WTC11 (cell line): ENCODE data around the gene SMOC2. TPM values are rescaled to one million over a fixed set of nuclear protein-coding genes. Genes with fewer than 3 reads are reported as not detected.

Experiments used
- ATAC-seq: fragments of 200-7000 bp; cut with Tn5 transposase; 2 replicates; pipeline ENCODE4 v1.10.0; 2021; ENCODE audit warnings: mild to moderate bottlenecking, moderate library complexity
- CTCF ChIA-PET: fragments of 300-600 bp; sonication (Branson Sonifier 250); formaldehyde crosslinking; loops from one replicate; lab custom pipeline; 2021; ENCODE audit warnings: antibody characterized with exemption; lab: Charles Lee
- POLR2A ChIA-PET: fragments of 350-600 bp; sonication (Branson Sonifier 250); formaldehyde crosslinking; loops from one replicate; lab custom pipeline; 2021; ENCODE audit warnings: antibody characterized with exemption; lab: Charles Lee
- DNase-seq: peaks from one replicate; pipeline ENCODE4 v3.0.0; 2021; ENCODE audit warnings: low spot score
- H3K27ac Mint-ChIP-seq: 2 replicates; pipeline ENCODE4 v1.8.0; 2021; ENCODE audit warnings: mixed read lengths
- H3K27me3 Mint-ChIP-seq: 2 replicates; pipeline ENCODE4 v1.8.0; 2021; ENCODE audit warnings: low read depth, mild to moderate bottlenecking, moderate library complexity, mixed read lengths
- H3K36me3 Mint-ChIP-seq: 2 replicates; pipeline ENCODE4 v1.8.0; 2021; ENCODE audit warnings: mixed read lengths
- H3K4me1 Mint-ChIP-seq: 2 replicates; pipeline ENCODE4 v1.8.0; 2022; ENCODE audit warnings: mixed read lengths
- H3K4me3 Mint-ChIP-seq: 2 replicates; pipeline ENCODE4 v1.8.0; 2021; ENCODE audit warnings: mild to moderate bottlenecking, moderate library complexity, mixed read lengths
- H3K9me3 Mint-ChIP-seq: 2 replicates; pipeline ENCODE4 v1.8.0; 2021; ENCODE audit warnings: mixed read lengths
- ARID4B ChIP-seq: sonication (generic); formaldehyde crosslinking; IDR thresholded peaks from 2 replicates; pipeline ENCODE4 v1.8.0; 2023; ENCODE audit warnings: missing genetic modification reagents, mild to moderate bottlenecking, borderline replicate concordance
- ATF1 ChIP-seq: sonication (generic); formaldehyde crosslinking; IDR thresholded peaks from 2 replicates; pipeline ENCODE4 v1.8.1; 2023; ENCODE audit warnings: mild to moderate bottlenecking, moderate library complexity, missing genetic modification reagents
- ATF3 ChIP-seq: sonication (generic); formaldehyde crosslinking; conservative IDR thresholded peaks from 2 replicates; pipeline ENCODE4 v1.8.1; 2022; ENCODE audit warnings: mild to moderate bottlenecking, missing genetic modification reagents
- FOXJ3 ChIP-seq: sonication (generic); formaldehyde crosslinking; IDR thresholded peaks from 2 replicates; pipeline ENCODE4 v1.9.0; 2021; ENCODE audit warnings: missing genetic modification reagents, mild to moderate bottlenecking, borderline replicate concordance
- IRF2 ChIP-seq: sonication (generic); formaldehyde crosslinking; IDR thresholded peaks from 2 replicates; pipeline ENCODE4 v1.8.0; 2022; ENCODE audit warnings: low read depth, missing genetic modification reagents, borderline replicate concordance
- NFATC4 ChIP-seq: fragments of 250-450 bp; sonication (Bioruptor Pico); IDR thresholded peaks from 2 replicates; pipeline ENCODE4 v1.9.0; 2021; ENCODE audit warnings: mild to moderate bottlenecking
- NFYB ChIP-seq: sonication (generic); formaldehyde crosslinking; conservative IDR thresholded peaks from 2 replicates; pipeline ENCODE4 v1.8.0; 2022; ENCODE audit warnings: low read depth, missing genetic modification reagents
- NR3C1 ChIP-seq: sonication (generic); formaldehyde crosslinking; conservative IDR thresholded peaks from 2 replicates; pipeline ENCODE4 v1.8.1; 2023; ENCODE audit warnings: low read depth, mild to moderate bottlenecking, missing genetic modification reagents
- RORB ChIP-seq: fragments of 250-450 bp; sonication (Bioruptor Pico); IDR thresholded peaks from 2 replicates; pipeline ENCODE4 v1.9.0; 2021; ENCODE audit warnings: mild to moderate bottlenecking
- TCF7 ChIP-seq: sonication (generic); formaldehyde crosslinking; IDR thresholded peaks from 2 replicates; pipeline ENCODE4 v1.8.0; 2022; ENCODE audit warnings: mild to moderate bottlenecking, low read depth, missing genetic modification reagents, moderate library complexity
- TEAD4 ChIP-seq: sonication (generic); formaldehyde crosslinking; IDR thresholded peaks from 2 replicates; pipeline ENCODE4 v1.8.0; 2022; ENCODE audit warnings: mild to moderate bottlenecking, missing genetic modification reagents
- USF2 ChIP-seq: sonication (generic); formaldehyde crosslinking; IDR thresholded peaks from 2 replicates; pipeline ENCODE4 v1.8.1; 2023; ENCODE audit warnings: mild to moderate bottlenecking, missing genetic modification reagents, moderate library complexity
- ZBTB43 ChIP-seq: sonication (generic); formaldehyde crosslinking; IDR thresholded peaks from 2 replicates; pipeline ENCODE4 v1.8.1; 2023; ENCODE audit warnings: mild to moderate bottlenecking, missing genetic modification reagents
- ZMAT4 ChIP-seq: fragments of 250-450 bp; sonication (Bioruptor Pico); IDR thresholded peaks from 2 replicates; pipeline ENCODE4 v1.9.0; 2021; ENCODE audit warnings: mild to moderate bottlenecking
- ZNF263 ChIP-seq: sonication (generic); formaldehyde crosslinking; IDR thresholded peaks from 2 replicates; pipeline ENCODE4 v1.8.1; 2022; ENCODE audit warnings: low read depth, mild to moderate bottlenecking, moderate library complexity, missing genetic modification reagents
- ZNF512 ChIP-seq: sonication (generic); formaldehyde crosslinking; IDR thresholded peaks from 2 replicates; pipeline ENCODE4 v1.8.1; 2022; ENCODE audit warnings: missing genetic modification reagents, borderline replicate concordance
- total RNA-seq: library from RNA; stranded (reverse); gene quantifications from 3 replicates; pipeline ENCODE4 v1.2.3, GENCODE V29; 2021
- TF ChIP-seq, protein P1 (sequence below): fragments of 250-450 bp; sonication (Bioruptor Pico); IDR thresholded peaks from 2 replicates; pipeline ENCODE4 v2.1.2; 2022; ENCODE audit warnings: mild to moderate bottlenecking, moderate library complexity
- TF ChIP-seq, protein P2 (sequence below): fragments of 250-450 bp; sonication (Bioruptor Pico); IDR thresholded peaks from 2 replicates; pipeline ENCODE4 v1.9.0; 2021; ENCODE audit warnings: mild to moderate bottlenecking
- TF ChIP-seq, protein P3 (sequence below): fragments of 250-450 bp; sonication (Bioruptor Pico); conservative IDR thresholded peaks from 2 replicates; pipeline ENCODE4 v1.9.0; 2021; ENCODE audit warnings: mild to moderate bottlenecking

Gene SMOC2
- total RNA-seq, 1 experiment from 2014 or later, result 3.9 TPM

- TF ChIP-seq ZMAT4, result no peak
- TF ChIP-seq IRF2, result no peak
- no peak for TF ChIP-seq FOXJ3
These were observed 135.4 kb downstream of the SMOC2 start (continued) for GRCh38 chr6:168576388-168576787.

DNA sequence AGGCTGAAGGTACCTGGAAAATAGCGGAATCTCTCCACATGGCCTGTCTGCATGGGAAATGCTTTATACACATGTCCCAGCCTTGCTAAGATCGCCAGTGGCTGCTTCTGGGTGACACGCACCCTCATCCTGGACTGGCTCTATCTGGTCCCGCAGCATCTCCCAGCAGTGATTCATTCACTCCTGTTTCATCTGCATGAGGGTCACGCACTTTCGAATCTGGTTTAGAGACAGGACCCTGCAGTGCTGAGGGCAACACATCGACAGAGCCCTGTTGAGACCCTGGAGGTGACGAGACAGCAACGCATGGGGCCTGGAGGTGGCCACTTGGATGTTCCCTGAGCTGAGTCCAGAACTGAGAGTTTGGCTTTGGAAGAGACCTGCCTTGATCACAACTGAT, 136.5 kb downstream of the SMOC2 start:
- CTCF ChIA-PET, result interaction anchor here (1.4 kb wide), 1 partner anchor 14 kb away, joined by 4 read pairs; no protein-coding TSS in a partner anchor
- POLR2A ChIA-PET, result no interaction called here
- no peak for DNase-seq

More for the DNA sequence above, 136.5 kb downstream of the SMOC2 start:
- H3K9me3 Mint-ChIP-seq, result no peaks in the 10 kb centered on the region
- ATAC-seq, result no peak
- H3K4me1 Mint-ChIP-seq, result peaks cover 12% of the 10 kb centered on the region
- no peaks in the 10 kb centered on the region for H3K27me3 Mint-ChIP-seq
- no peaks in the 10 kb centered on the region for H3K36me3 Mint-ChIP-seq
- no peak for TF ChIP-seq NFATC4 (CRISPR knock-in tag)
- TF ChIP-seq, protein P1, sequence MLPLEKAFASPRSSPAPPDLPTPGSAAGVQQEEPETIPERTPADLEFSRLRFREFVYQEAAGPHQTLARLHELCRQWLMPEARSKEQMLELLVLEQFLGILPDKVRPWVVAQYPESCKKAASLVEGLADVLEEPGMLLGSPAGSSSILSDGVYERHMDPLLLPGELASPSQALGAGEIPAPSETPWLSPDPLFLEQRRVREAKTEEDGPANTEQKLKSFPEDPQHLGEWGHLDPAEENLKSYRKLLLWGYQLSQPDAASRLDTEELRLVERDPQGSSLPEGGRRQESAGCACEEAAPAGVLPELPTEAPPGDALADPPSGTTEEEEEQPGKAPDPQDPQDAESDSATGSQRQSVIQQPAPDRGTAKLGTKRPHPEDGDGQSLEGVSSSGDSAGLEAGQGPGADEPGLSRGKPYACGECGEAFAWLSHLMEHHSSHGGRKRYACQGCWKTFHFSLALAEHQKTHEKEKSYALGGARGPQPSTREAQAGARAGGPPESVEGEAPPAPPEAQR, result no peak
- no peak for TF ChIP-seq RORB (CRISPR knock-in tag)
- TF ChIP-seq, protein P2, sequence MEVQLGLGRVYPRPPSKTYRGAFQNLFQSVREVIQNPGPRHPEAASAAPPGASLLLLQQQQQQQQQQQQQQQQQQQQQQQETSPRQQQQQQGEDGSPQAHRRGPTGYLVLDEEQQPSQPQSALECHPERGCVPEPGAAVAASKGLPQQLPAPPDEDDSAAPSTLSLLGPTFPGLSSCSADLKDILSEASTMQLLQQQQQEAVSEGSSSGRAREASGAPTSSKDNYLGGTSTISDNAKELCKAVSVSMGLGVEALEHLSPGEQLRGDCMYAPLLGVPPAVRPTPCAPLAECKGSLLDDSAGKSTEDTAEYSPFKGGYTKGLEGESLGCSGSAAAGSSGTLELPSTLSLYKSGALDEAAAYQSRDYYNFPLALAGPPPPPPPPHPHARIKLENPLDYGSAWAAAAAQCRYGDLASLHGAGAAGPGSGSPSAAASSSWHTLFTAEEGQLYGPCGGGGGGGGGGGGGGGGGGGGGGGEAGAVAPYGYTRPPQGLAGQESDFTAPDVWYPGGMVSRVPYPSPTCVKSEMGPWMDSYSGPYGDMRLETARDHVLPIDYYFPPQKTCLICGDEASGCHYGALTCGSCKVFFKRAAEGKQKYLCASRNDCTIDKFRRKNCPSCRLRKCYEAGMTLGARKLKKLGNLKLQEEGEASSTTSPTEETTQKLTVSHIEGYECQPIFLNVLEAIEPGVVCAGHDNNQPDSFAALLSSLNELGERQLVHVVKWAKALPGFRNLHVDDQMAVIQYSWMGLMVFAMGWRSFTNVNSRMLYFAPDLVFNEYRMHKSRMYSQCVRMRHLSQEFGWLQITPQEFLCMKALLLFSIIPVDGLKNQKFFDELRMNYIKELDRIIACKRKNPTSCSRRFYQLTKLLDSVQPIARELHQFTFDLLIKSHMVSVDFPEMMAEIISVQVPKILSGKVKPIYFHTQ (CRISPR knock-in tag), result no peak
- TF ChIP-seq TCF7 (CRISPR knock-in tag), result no peak
- TF ChIP-seq ARID4B (CRISPR knock-in tag), result no peak
- TF ChIP-seq ATF1 (CRISPR knock-in tag), result no peak
- TF ChIP-seq IRF2, result no peak
- no peak for TF ChIP-seq ZBTB43 (CRISPR knock-in tag)
- no peak for TF ChIP-seq TEAD4 (CRISPR knock-in tag)
- no peak for TF ChIP-seq FOXJ3
- TF ChIP-seq ZNF512 (CRISPR knock-in tag), result no peak
- no peak for TF ChIP-seq ZNF263
- no peak for TF ChIP-seq ATF3 (CRISPR knock-in tag)
- TF ChIP-seq, protein P3, sequence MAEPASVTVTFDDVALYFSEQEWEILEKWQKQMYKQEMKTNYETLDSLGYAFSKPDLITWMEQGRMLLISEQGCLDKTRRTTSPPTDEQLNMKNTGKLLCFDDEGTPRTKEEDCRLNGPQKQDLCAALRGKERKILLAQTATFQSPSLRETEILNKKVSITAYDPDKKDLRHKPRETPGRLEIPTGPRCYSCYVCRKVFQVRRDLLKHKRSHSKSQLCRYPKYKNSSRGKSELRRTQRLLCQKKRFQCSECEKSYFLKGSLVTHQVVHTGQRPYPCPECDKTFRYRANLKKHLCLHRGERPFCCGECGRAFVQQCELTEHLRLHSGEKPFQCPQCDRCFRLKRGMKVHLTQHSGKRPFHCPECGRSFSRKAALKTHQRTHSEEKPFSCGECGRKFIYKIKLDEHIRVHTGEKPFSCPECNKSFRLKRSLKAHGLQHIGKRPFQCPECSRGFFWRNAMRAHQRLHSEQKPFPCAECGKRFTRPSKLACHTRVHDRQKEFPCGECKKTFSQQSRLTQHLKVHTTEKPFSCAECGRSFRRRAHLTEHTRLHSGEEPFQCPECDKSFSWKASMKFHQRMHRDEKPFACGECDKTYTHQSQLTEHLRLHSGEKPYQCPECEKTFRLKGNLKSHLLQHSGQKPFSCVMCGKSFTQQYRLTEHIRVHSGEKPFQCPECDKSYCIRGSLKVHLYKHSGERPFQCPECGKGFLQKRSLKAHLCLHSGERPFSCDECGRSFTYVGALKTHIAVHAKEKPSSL (CRISPR knock-in tag), result no peak
- no peak for TF ChIP-seq USF2 (CRISPR knock-in tag)
- no peak for TF ChIP-seq NR3C1 (CRISPR knock-in tag)
- no peak for TF ChIP-seq NFYB (CRISPR knock-in tag)
- no peak overlapping the region for H3K4me3 Mint-ChIP-seq
- H3K27ac Mint-ChIP-seq, result no peak overlapping the region
